Measurements from ENCODE around the gene CRACR2B. TPM values are rescaled to one million over a fixed set of nuclear protein-coding genes. Genes with fewer than 3 reads are reported as not detected.
A peak's percentile ranks its signal among the peaks of the same experiment; 100 is the strongest.

The CRACR2B gene
- total and polyA plus RNA-seq, 2 of the 13 experiments (the other 11 are each of a cell fraction or from before 2014, with no cell fraction given) = 14.9 to 21.0 TPM

GRCh38 chr11:796565-797295 lies 31.0 kb upstream of the CRACR2B start (continued):
- TF ChIP-seq RARA (CRISPR knock-in tag; IDR thresholded peaks at IDR 0.05) (no peak), ZNF235 (CRISPR knock-in tag; IDR thresholded peaks at IDR 0.05; ENCODE audit: borderline replicate concordance) (peak; percentile 59; the same call in 1 of the 2 replicates), ARID4A (CRISPR knock-in tag; IDR thresholded peaks at IDR 0.05; ENCODE audit: borderline replicate concordance) (peak; percentile 44), JUN (CRISPR knock-in tag; IDR thresholded peaks at IDR 0.05) (no peak), KLF15 (CRISPR knock-in tag; IDR thresholded peaks at IDR 0.05; ENCODE audit: borderline replicate concordance) (no peak), NR0B2 (CRISPR knock-in tag; IDR thresholded peaks at IDR 0.05) (peak; percentile 34; the same call in 1 of the 2 replicates), LCORL (IDR thresholded peaks at IDR 0.05) (no peak), LCORL (CRISPR knock-in tag; IDR thresholded peaks at IDR 0.05) (0 out of 2 replicates have a peak, but pooled peaks have one; percentile 11), XRCC5 (optimal IDR thresholded peaks at IDR 0.05; ENCODE audit: low read length) (no peak), YEATS4 (CRISPR knock-in tag; IDR thresholded peaks at IDR 0.05; ENCODE audit: borderline replicate concordance) (no peak), SYNCRIP (IDR thresholded peaks at IDR 0.05; ENCODE audit: insufficient read depth, low read depth, low read length) (no peak), ZNF546 (CRISPR knock-in tag; conservative IDR thresholded peaks at IDR 0.05) (0 out of 2 replicates have a peak, but pooled peaks have one; percentile 15), HDAC1 (CRISPR knock-in tag; IDR thresholded peaks at IDR 0.05) (peak; percentile 70), ZNF335 (CRISPR knock-in tag; IDR thresholded peaks at IDR 0.05) (0 out of 2 replicates have a peak, but pooled peaks have one; percentile 14), MED8 (CRISPR knock-in tag; IDR thresholded peaks at IDR 0.05; ENCODE audit: insufficient replicate concordance) (peak; percentile 36), ESRRA (CRISPR knock-in tag; IDR thresholded peaks at IDR 0.05; ENCODE audit: low read depth) (peak; percentile 33; the same call in 1 of the 2 replicates), ZNF747 (CRISPR knock-in tag; IDR thresholded peaks at IDR 0.05; ENCODE audit: borderline replicate concordance) (0 out of 2 replicates have a peak, but pooled peaks have one; percentile 2), MTA3 (CRISPR knock-in tag; IDR thresholded peaks at IDR 0.05) (no peak), SNAPC5 (CRISPR knock-in tag; IDR thresholded peaks at IDR 0.05; ENCODE audit: borderline replicate concordance) (no peak), ZNF263 (CRISPR knock-in tag; IDR thresholded peaks at IDR 0.05) (0 out of 2 replicates have a peak, but pooled peaks have one; percentile 23), ZNF44 (CRISPR knock-in tag; IDR thresholded peaks at IDR 0.05) (no peak), TSC22D2 (CRISPR knock-in tag; IDR thresholded peaks at IDR 0.05; ENCODE audit: borderline replicate concordance) (no peak), ZBTB37 (CRISPR knock-in tag; IDR thresholded peaks at IDR 0.05) (0 out of 2 replicates have a peak, but pooled peaks have one; percentile 31)

Data from HepG2 (cell line).